ENCODE data around the gene LEF1. TPM values are rescaled to one million over a fixed set of nuclear protein-coding genes. Genes with fewer than 3 reads are reported as not detected.

LEF1 gene
- total RNA-seq, 1 experiment from 2014 or later: 0.79 TPM

- TF ChIP-seq REST (IDR thresholded peaks at IDR 0.05; ENCODE audit: low read depth) (no peak), EZH2phosphoT487 (IDR thresholded peaks at IDR 0.05; ENCODE audit: borderline replicate concordance) (no peak), YY1 (IDR thresholded peaks at IDR 0.05; ENCODE audit: extremely low read depth, insufficient replicate concordance, low read depth, low read length) (no peak), ZBTB33 (IDR thresholded peaks at IDR 0.05; ENCODE audit: extremely low read depth, insufficient replicate concordance, low read length) (no peak), SRF (IDR thresholded peaks at IDR 0.05; ENCODE audit: low read depth) (no peak)
Measured at GRCh38 chr4:108204518-108204917, 35.8 kb upstream of the LEF1 start (continued).

DNA sequence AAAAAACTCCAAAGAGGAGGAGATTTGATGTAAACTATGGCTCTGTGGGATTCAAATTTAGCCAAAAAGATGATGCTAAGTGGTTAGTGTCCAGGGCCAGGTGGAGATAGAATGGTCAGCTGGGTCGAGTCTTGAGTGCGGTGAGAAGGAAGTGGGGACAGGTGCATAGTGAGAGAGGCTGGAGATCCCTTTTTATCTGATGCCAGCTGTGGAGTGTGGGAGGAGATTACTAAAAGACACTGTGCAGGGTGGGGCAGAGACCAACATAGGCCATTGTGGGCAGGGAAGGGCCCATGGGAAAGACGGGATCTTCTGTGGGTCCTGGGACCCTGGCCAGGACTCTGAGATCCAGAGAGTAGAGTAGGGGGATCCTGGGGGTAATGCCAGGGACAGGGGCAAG is 34.6 kb upstream of the LEF1 start:
- H3K36me3 ChIP-seq (ENCODE audit: control insufficient read depth in 1 of 2, insufficient read depth in 2 of 2, low read length in 2 of 2): no peaks in the 10 kb centered on the region
- no peak overlapping the region for H3K4me3 ChIP-seq (replicated peaks in 1 of 2; ENCODE audit: low read depth in 1 of 2, low read length in 2 of 2)
- no peak overlapping the region for H3K27ac ChIP-seq (ENCODE audit: low read depth, low read length)
- H3K9ac ChIP-seq (ENCODE audit: low read length): no peak overlapping the region
- H3K9me2 ChIP-seq (ENCODE audit: insufficient read depth): no peaks in the 10 kb centered on the region
- TF ChIP-seq POLR2AphosphoS5 (IDR thresholded peaks at IDR 0.05; ENCODE audit: low read depth, low read length): no peak
- TF ChIP-seq ZNF274 (IDR thresholded peaks at IDR 0.05; ENCODE audit: low read depth, low read length): no peak
- no peak for TF ChIP-seq EZH2 (IDR thresholded peaks at IDR 0.05)
- TF ChIP-seq, protein P1, sequence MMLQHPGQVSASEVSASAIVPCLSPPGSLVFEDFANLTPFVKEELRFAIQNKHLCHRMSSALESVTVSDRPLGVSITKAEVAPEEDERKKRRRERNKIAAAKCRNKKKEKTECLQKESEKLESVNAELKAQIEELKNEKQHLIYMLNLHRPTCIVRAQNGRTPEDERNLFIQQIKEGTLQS (IDR thresholded peaks at IDR 0.05): no peak
- no peak for TF ChIP-seq FOSL1 (IDR thresholded peaks at IDR 0.05; ENCODE audit: low read depth)
- TF ChIP-seq EZH2phosphoT487 (IDR thresholded peaks at IDR 0.05; ENCODE audit: borderline replicate concordance): no peak
- TF ChIP-seq ZFX (IDR thresholded peaks at IDR 0.05): no peak
- no peak for TF ChIP-seq POLR2A (IDR thresholded peaks at IDR 0.05; ENCODE audit: borderline replicate concordance, extremely low read depth, insufficient read depth, insufficient read length)
- no peak for TF ChIP-seq SIN3A (IDR thresholded peaks at IDR 0.05; ENCODE audit: low read depth)
- TF ChIP-seq SRF (IDR thresholded peaks at IDR 0.05; ENCODE audit: low read depth): no peak
- TF ChIP-seq JUND (IDR thresholded peaks at IDR 0.05): no peak
- no peak for TF ChIP-seq ZBTB33 (IDR thresholded peaks at IDR 0.05; ENCODE audit: extremely low read depth, insufficient replicate concordance, low read length)
- no peak for TF ChIP-seq CBX3 (IDR thresholded peaks at IDR 0.05; ENCODE audit: low read depth)
- no peak for TF ChIP-seq SP1 (IDR thresholded peaks at IDR 0.05; ENCODE audit: low read depth)
- no peak for TF ChIP-seq YY1 (IDR thresholded peaks at IDR 0.05; ENCODE audit: extremely low read depth, insufficient replicate concordance, low read depth, low read length)
- TF ChIP-seq TCF7L2 (IDR thresholded peaks at IDR 0.05; ENCODE audit: borderline replicate concordance, extremely low read depth, insufficient read depth, insufficient read length): no peak
- no peak for TF ChIP-seq EGR1 (IDR thresholded peaks at IDR 0.05; ENCODE audit: low read depth)
- 0 out of 2 replicates have a peak, but pooled peaks cover 4% of the 10 kb centered on the region for H3K27me3 ChIP-seq (ENCODE audit: insufficient read depth, low read length)
- no peak overlapping the region for H2AFZ ChIP-seq (ENCODE audit: low read depth, low read length, poor library complexity, severe bottlenecking)
- no peaks in the 10 kb centered on the region for H3K9me3 ChIP-seq (ENCODE audit: control insufficient read depth in 1 of 2, insufficient read depth in 1 of 2, low read depth in 1 of 2, low read length in 2 of 2)
- ChIA-PET CTCF (no interaction called here), RAD21 (ENCODE audit: low non-redundant PET in 1 of 2, low total read pairs in 2 of 2, uncharacterized antibody in 2 of 2, unreplicated experiment in 2 of 2) (no interaction called here), POLR2A (no interaction called here)
- DNase-seq (ENCODE audit: low read depth, low spot score): no peak
- no peaks in the 10 kb centered on the region for H3K79me2 ChIP-seq (ENCODE audit: insufficient read depth, low read length)
- H3K4me2 ChIP-seq (ENCODE audit: low read length): no peak overlapping the region
- no TSS peak for BruUV-seq (replicated peaks)
- no peaks in the 10 kb centered on the region for H4K20me1 ChIP-seq (ENCODE audit: insufficient read depth)
- intact Hi-C loops (cut with micrococcal nuclease): no loop called here
- ATAC-seq: no peak
- no peaks in the 10 kb centered on the region for H3K4me1 ChIP-seq (ENCODE audit: control insufficient read depth in 1 of 2, insufficient read depth in 2 of 2, low read length in 2 of 2)
